ENCODE results near the gene KLF17. TPM values are rescaled to one million over a fixed set of nuclear protein-coding genes. Genes with fewer than 3 reads are reported as not detected.

Gene KLF17
- total RNA-seq, 1 donor from 2014 or later: not detected

DNA sequence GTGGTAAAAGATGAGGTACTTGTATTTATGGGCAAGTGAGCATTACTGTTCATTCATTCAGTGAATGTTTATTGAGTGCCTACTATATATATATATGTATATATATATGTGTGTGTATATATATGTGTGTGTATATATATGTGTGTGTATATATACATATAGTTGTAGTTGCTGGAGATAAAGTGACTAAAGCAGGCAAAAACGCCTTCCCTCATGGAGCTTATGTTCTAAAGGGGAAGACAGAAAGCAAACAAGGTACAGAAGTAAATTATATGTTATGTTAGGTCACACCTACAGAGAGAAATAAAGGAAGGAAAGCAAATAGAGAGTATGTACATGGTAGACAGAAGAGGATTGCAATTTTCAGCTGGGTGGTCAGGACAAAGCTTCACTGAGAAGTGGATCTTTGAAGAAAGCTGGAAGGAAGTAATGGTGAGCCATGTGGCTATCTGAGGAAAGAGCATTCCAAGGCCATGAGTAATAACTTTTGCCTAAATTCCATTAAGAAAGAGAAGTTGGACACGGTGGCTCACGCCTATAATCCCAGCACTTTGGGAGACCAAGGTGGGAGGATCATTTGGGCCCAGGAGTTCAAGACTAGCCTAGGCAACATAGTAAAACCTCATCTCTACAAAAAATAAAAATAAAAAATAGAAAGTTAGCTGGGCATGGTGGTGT, 33.5 kb upstream of the KLF17 start:
- H3K4me3 Mint-ChIP-seq: no peak overlapping the region
- POLR2A ChIA-PET: no interaction called here
- no peak overlapping the region for H3K27ac Mint-ChIP-seq
- DNase-seq (no peak), ATAC-seq (ENCODE audit: low read depth) (no peak)
- intact Hi-C loops (cut with micrococcal nuclease): no loop called here
- CTCF ChIA-PET: no interaction called here
- no peaks in the 10 kb centered on the region for H3K36me3 Mint-ChIP-seq (ENCODE audit: low read depth)
- H3K4me1 Mint-ChIP-seq: no peaks in the 10 kb centered on the region
- TF ChIP-seq, protein P1, sequence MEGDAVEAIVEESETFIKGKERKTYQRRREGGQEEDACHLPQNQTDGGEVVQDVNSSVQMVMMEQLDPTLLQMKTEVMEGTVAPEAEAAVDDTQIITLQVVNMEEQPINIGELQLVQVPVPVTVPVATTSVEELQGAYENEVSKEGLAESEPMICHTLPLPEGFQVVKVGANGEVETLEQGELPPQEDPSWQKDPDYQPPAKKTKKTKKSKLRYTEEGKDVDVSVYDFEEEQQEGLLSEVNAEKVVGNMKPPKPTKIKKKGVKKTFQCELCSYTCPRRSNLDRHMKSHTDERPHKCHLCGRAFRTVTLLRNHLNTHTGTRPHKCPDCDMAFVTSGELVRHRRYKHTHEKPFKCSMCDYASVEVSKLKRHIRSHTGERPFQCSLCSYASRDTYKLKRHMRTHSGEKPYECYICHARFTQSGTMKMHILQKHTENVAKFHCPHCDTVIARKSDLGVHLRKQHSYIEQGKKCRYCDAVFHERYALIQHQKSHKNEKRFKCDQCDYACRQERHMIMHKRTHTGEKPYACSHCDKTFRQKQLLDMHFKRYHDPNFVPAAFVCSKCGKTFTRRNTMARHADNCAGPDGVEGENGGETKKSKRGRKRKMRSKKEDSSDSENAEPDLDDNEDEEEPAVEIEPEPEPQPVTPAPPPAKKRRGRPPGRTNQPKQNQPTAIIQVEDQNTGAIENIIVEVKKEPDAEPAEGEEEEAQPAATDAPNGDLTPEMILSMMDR (IDR thresholded peaks at IDR 0.05): no peak
- no peaks in the 10 kb centered on the region for H3K9me3 Mint-ChIP-seq
- peaks cover 10% of the 10 kb centered on the region for H3K27me3 Mint-ChIP-seq

DNA sequence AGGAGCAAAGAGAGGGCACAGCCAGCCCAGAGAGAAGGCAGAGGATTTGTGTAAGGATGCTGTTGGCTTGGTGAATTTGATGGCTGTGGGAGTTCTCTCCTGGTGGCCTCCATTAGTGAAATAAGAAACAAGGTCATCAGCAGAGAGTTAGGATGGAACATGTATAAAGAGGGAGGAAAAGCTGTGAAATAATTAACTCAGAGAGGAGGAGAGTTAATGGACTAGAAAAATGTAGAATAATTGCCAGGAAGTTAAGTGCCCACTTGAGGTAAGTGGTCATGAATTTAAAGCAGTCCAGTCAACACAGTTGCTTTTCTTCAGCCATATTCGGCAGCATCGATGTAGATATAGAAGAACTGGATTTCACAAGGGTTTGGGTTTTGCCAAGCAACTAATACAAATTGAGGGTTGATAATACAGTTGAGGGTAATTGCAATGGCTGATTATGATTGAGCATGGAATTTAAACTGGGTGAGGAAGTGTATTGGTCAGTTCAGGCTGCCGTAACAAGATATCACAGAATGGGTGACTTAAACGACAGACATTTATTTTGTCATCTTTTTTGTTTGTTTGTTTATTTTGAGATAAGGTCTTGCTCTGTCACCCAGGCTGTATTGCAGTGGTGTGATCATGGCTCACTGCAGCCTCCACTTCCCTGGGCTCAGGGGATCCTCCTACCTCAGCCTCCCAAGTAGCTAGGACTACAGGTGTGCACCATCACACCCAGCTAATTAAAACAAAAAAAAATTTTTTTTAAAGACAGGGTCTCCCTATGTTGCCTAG, 31.7 kb upstream of the KLF17 start:
- DNase-seq (no peak), ATAC-seq (ENCODE audit: low read depth) (no peak)
- peaks cover 15% of the 10 kb centered on the region for H3K27me3 Mint-ChIP-seq
- no peaks in the 10 kb centered on the region for H3K4me1 Mint-ChIP-seq
- no peak overlapping the region for H3K27ac Mint-ChIP-seq
- ChIA-PET POLR2A (no interaction called here), CTCF (no interaction called here)
- no peaks in the 10 kb centered on the region for H3K36me3 Mint-ChIP-seq (ENCODE audit: low read depth)
- TF ChIP-seq, protein P1 (IDR thresholded peaks at IDR 0.05): no peak
- no peaks in the 10 kb centered on the region for H3K9me3 Mint-ChIP-seq
- no peak overlapping the region for H3K4me3 Mint-ChIP-seq
- intact Hi-C loops (cut with micrococcal nuclease): no loop called here

DNA sequence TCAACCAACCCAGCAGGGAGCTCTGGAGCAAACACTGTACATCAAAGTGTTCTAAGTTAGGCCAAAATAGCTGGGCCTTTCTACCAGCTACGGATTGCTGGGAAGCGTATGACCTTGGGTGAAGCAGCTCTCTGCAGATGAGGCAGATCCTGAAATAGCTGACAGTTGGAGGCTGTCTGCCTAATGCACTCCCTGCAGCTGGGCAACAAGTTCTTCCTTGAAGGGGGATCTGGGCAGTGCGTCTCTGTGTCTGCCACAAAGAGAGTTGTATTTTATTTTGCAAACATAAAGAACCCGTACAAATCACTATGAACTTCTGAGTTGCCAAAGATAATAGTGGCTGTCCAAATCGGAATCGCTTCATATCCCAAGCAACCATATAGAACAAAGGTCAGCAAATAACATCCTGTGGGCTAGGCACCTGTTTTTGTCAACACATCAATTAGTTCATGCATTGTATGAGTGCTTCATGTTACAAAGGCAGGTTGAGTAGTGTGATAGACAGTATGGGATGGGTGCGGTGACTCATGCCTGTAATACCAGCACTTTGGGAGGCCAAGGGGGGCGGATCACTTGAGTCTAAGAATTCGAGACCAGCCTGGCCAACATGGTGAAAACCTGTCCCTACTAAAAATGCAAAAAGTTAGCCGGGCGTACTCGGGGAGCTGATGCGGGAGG, 29.1 kb upstream of the KLF17 start:
- Mint-ChIP-seq H3K4me3 (no peak overlapping the region), H3K4me1 (no peaks in the 10 kb centered on the region), H3K9me3 (no peaks in the 10 kb centered on the region), H3K27me3 (peaks cover 12% of the 10 kb centered on the region), H3K27ac (no peak overlapping the region), H3K36me3 (ENCODE audit: low read depth) (no peaks in the 10 kb centered on the region)
- ATAC-seq (ENCODE audit: low read depth) (no peak), DNase-seq (no peak)
- ChIA-PET POLR2A (no interaction called here), CTCF (no interaction called here)
- intact Hi-C loops (cut with micrococcal nuclease): no loop called here
- TF ChIP-seq, protein P1 (IDR thresholded peaks at IDR 0.05): no peak

DNA sequence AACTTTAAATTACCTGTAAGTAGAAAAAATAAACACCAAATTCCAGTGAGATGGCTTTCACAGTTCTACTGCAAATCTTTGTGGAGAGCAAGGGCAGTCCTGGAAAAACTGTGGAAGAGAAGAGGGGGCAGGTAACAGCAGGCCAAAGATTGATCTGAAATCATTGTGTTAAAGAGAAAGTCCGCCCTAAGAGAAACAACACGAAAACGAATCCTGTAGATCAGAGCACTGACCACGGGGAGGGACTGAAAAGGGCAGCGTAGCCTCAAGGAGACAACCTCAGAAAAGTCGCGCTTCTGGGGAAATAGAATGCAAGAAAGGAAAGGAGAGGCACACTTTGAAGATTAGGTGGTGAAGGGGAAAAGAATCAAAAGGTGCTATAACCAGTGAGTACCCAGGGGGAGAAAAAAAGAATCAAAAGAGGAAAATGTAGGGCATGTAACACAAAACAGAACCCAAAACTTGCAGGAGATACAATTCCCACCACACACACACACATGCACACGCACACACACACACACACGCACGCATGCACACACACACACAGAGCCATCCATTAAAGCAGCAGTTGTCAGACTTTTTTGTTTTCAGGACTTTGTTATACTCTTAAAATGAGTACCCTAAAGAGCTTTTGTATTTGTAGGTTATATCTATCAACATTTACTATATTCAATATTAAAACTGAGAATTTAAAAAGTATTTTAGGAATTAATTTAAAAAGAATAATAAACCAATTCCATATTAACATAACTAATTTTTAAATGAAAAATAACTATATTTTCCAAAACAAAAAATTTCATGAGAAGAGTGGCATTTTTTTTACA, 28.0 kb upstream of the KLF17 start:
- intact Hi-C loops (cut with micrococcal nuclease): no loop called here
- CTCF ChIA-PET: no interaction called here
- DNase-seq: no peak
- no peak overlapping the region for H3K27ac Mint-ChIP-seq
- H3K27me3 Mint-ChIP-seq: peaks cover 12% of the 10 kb centered on the region
- no peaks in the 10 kb centered on the region for H3K4me1 Mint-ChIP-seq
- no peaks in the 10 kb centered on the region for H3K9me3 Mint-ChIP-seq
- ATAC-seq (ENCODE audit: low read depth): no peak
- TF ChIP-seq, protein P1 (IDR thresholded peaks at IDR 0.05): no peak
- POLR2A ChIA-PET: no interaction called here
- no peaks in the 10 kb centered on the region for H3K36me3 Mint-ChIP-seq (ENCODE audit: low read depth)
- H3K4me3 Mint-ChIP-seq: no peak overlapping the region
